Hematopoietic multipotent progenitor cell (in vitro differentiated cells): Measurements from ENCODE around the gene S100A8. TPM values are rescaled to one million over a fixed set of nuclear protein-coding genes. Genes with fewer than 3 reads are reported as not detected.

Experiments used
- DNase-seq, 3 donors: peaks; one replicate each; pipeline ENCODE4 v3.0.0-alpha.2; 2011 to 2015; ENCODE audit warnings: low read depth in 2 of 3, low spot score in 2 of 3
- total RNA-seq: library from RNA; depleted of rRNA; stranded (reverse); fragments of >200 nt; gene quantifications from one replicate; pipeline ENCODE4 v1.2.3, GENCODE V29; 2012

The S100A8 gene
- total RNA-seq, 1 donor, result 12.1 TPM

DNA sequence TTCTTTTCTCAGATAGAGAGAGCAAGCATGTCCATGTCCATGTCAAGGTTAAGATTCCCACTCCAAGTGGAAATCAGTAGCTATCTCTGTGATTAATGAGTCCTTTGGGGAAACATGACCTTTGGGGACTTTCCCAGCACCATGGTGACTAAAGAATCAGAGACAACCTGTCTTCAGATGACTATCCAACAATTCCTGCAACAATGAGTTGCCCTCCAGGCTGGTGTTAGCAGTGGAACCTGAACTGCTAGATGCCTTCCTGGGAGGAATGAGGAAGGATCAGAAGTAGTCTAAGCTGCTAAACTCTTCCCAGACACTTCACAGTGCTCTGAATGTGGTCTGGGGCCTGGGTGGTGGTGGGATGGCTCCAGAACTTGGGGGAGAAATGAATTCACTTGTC, 26.7 kb downstream of the S100A8 start:
- no peak for DNase-seq

DNA sequence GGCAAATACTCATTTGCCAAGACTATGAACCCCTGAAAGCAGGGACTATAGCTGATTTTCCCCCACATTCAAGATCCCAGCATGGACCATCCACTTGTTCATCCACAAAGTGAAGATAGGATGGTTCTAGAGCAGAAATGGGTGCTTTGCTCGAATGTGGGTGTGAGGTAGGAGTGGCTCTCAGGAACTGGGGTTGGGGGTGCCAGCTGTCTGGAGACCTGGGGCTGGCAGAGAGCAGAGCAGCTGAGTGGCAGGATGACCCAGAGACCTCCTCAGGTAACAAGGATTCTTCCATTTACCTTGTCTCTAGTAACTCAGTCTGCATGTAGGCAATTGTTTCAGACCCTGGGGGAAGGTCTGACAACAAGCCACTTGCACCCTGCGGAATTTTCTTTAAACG, 27.2 kb downstream of the S100A8 start:
- DNase-seq, result no peak

DNA sequence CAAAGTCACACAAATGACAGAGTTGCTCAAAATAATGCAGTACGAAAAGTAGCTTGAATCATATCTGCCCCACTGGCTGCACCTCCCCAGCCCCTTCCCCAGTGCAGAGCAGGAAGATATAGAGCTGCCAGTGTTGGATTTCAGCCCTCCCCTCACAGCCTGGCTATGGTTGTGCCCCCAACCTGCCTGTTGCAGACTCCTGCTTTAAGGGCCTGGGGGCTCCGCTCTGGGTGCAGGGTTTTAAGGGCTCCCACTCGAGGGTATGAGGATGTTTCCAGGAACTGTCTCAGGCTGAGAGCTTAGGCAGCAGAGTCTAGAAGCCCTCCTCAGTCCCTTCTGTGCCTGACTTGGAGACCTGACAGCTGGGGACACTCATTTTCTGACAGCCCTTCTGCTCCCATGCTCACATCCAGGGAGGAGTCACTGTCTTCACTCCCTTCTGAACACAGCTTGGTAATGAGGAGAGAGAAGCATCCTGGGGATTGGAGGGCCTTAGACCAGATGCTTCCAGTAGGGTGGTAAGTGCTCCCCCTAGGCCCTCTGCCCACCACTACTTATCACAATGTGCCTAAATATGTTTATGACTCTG, 28.6 kb downstream of the S100A8 start:
- DNase-seq, result no peak

DNA sequence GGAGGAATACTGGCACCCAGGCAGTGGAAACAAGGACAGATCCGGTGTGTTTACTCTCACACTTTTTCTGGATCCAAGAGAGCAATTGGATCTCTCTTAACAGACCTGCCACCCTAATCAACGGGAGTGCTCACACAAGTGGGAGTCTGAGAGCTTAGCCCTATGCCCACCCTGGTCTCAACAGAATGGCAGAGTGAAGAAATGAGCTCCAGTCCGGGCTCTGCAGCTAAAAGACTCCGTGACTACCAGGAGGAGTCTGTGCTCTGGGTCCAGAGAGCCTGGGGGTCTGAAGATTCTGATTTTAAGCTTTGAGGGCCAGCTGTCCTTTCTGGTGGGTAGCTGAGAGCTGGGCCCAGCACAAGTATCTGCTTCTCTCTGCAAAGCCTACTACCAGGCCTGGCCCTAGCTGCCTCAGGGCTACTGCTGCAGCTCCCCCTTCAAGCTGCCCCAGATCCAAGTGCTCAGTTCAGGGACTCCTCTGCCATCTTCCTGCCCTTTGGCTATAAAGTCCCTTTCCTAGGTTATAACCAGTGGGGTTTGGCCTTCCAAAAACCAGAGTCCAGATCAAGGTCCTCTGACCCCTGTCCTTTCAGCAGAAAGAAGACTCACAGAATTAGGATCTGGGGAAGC, 29.3 kb downstream of the S100A8 start:
- no peak for DNase-seq

DNA sequence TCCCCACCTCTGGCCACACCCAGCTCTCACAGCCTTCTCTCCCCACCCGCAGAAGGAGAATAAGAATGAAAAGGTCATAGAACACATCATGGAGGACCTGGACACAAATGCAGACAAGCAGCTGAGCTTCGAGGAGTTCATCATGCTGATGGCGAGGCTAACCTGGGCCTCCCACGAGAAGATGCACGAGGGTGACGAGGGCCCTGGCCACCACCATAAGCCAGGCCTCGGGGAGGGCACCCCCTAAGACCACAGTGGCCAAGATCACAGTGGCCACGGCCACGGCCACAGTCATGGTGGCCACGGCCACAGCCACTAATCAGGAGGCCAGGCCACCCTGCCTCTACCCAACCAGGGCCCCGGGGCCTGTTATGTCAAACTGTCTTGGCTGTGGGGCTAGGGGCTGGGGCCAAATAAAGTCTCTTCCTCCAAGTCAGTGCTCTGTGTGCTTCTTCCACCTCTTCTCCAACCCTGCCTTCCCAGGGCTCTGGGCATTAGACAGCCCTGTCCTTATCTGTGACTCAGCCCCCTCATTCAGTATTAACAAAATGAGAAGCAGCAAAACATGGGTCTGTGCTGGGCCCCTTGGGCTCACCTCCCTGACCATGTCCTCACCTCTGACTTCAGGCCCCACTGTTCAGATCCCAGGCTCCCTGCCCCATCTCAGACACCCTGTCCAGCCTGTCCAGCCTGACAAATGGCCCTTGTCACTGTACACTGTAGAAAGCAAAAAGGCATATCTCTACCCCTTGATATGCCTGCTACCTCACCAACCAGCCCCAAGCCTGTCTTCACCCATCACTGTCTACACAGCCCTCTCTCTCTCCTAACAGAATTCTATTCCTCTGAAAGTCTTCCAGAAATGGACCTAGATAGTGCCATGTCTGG, 30.0 kb downstream of the S100A8 start:
- no peak for DNase-seq

DNA sequence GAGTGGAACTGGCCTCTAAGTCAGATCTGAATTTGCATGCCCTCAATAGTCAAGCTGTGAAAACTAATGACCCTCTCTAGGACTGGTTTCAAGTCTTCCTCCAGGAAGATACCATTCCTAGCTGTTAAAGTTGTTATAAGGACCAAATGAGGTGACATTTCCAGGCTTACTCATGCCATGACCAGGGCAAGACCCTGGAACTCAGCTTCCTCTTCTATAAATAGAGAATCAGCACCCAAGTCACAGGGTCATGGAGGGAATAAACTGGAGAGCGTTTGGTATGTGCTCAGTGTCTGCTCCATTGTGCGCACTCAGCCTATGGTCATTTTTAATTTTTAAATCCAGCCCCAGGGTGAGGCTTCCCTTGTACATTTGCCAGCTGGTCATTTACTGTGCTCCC, 30.7 kb downstream of the S100A8 start:
- DNase-seq, result no peak

DNA sequence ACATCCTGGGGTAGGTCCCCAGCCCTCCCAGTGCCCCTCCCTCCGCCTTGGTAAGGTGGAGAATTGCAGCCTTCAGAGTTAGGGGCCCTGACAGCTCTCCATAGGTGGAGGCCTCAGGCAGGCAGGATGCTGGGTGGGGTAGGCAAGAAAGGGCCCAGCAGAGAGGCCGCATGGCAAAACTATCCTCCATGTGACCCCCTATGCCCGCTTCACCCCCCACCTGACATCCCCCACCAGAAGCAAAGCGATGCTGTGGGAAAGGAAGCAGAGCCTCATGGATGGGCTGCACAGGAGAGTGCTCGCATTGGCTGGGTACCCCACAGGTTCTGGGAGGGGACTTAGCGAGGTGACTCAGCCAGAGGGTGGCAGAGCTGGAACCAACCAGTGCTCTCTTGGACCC, 31.6 kb downstream of the S100A8 start:
- DNase-seq, result no peak

DNA sequence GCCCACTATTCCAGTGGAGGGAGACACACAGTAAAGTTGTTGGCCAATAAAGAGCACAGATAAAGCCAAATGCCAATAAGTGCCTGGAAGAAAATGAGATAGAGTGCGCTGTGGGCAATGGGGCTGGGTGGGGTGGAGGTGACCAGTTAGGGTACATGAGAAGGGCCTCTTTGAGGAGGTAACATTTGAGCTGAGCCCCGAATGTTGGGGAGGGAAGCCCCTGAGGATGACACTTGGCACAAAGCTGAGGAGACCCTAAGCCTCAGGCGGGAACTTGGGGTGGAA, 32.2 kb downstream of the S100A8 start:
- no peak for DNase-seq

DNA sequence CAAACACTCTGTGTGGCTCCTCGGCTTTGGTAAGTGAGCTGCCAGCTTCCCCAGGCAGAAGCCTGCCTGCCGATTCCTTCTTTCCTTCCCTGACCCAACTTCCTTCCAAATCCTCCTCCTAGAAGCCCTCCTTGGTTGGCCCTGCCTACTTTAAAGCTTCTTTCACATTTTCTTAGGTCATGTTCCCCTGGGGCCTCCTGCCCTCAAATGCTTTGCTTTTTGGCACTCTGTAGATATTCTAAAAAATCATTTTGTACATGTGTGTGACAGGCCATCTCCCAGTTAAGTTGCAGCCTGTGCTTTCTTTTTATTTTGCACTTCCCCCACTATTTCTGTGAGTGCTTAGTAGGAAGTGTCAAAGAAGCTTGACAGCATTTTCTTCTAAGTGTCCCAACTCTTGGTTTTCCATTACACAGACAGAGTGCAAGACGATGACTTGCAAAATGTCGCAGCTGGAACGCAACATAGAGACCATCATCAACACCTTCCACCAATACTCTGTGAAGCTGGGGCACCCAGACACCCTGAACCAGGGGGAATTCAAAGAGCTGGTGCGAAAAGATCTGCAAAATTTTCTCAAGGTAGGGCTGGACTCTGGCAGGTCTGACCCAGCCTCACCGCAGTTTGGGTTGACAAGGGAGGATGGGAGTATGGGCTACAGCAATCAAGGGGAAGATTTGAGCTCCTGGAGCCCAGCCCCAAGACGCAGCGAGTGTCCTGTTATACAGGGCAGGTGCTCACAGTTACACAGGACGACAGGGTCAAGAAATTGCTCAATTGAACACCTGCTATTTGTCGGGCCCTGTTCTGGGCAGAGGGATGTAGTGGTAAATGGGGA, 32.8 kb downstream of the S100A8 start, which contains the start of gene S100A9:
Gene S100A9 (plus strand): TSS at position 2 of the 838 bp plus-strand sequence. CDS start 430 bp downstream, at position 432.
- DNase-seq, result peak in 1 of 3 donors; percentile 46

DNA sequence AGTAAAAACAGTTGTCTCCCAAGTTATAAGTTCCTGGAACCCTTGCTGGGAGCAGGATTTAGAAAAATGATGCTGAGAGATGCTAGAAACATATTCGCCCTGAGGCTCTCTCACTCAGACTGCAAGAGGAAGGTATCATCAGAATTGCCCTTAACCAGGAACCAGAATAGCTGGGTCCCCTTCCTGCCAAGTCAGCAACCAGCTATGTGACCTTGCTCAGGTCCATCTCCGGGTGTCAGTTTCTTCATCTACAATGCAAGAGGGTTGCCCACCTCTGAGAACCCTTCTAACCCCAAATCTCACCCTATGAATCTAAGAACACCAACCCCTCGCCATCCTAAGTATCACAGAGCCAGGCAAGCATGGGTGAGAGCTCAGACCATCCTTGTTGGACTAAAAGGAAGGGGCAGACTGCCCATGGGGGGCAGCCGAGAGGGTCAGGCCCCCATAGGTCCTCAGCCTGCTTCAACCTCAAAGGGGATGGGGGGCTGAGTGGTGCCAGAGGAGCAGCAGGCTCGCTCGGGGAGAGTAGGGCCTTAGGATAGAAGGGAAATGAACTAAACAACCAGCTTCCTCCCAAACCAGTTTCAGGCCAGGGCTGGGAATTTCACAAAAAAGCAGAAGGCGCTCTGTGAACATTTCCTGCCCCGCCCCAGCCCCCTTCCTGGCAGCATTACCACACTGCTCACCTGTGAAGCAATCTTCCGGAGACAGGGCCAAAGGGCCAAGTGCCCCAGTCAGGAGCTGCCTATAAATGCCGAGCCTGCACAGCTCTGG, 33.6 kb downstream of the S100A8 start:
- no peak for DNase-seq

DNA sequence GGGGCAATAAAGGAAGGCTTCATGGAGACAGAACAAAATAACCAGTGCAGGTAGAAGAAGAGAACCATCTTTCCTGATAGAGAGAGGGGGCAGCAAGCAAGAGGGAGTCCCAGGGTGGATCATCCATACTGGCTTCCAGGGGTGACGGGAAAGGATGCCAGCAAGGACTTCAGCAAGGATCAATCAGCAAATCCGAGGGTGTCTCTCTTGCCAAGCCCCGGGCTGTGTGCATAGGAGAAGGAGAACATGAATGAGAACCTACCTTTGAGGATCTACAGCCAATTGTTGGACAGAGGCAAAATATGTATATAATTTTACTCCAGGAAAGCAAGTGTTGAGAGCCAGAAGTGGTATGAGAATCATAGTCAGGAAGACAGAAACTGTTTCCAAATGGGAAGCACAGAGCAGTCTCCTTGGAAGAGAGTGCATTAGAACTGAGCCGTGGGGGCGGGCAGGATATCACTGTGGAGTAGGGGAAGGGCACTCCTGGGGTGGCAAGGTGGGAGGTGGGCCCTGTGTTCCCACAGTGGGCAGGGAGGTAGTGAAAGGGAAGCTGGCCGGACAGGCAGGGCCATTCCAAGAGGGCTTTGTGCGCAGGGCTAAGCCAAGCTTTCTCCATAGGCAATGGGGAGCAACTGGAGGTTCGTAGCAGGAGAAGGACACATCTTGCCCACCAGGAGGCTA, 34.3 kb downstream of the S100A8 start:
- no peak for DNase-seq

DNA sequence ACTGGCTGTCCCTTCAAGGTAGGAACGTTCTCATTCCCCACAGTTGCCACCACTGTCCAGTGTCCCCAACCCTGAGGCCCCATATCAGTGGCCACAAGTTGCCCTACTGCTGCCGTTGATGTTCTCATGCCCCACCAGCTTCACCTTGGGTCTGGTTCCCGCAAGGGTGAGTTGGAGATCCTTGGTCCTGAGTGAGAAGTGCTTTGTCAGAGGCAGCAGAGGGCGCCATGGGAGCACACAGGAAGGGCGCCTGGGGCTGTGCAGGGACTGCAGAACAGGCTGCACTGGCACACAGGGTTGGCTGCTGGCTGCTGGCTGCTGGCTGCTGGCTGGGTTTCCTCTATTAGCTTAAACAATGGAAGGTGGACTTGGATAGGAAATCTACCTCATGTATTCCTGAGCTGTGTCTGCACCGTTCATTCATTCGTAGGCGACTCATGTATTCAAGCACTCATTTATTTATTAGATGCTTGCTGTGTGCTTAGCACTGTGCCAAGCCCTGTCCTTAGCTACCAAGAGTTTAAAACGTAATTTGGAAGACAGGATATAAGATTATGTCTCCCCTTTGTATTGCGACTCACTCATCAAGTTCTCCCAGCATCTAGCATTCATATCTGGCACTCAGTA, 35.3 kb downstream of the S100A8 start:
- peak in 2 of 3 donors; percentile 66 to 81 for DNase-seq

DNA sequence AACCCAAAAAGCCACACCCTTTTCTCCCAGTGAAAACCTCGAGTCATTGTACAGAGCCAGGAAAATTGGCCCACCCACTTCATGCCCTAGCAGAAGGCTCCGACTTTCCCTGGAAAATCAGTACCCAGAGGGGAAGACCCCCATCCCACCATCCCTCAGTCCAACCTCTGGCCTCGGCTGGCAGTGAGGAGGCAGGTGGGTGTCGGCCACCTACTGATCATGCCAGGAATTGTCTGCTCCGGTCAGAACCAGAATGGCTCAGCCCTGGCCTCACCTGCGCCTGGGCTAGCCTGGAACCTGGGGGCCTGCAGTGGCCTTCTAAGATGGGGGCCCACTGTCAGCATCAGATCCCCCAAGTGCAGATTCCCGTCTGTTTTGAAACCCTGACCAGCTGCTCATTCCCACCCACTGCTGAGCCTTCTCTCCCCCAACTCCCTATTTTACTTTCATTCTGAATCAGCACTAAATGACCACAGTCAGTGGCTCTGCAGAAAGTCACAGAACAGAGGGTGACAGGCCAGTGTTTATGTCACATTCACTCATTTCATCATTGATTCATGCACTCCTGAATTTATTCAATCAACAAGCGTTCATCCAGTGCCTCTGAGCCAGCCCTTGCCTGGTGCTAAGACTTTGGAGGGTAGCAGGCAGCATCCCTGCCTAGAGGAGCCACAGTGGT, 36.2 kb downstream of the S100A8 start:
- DNase-seq, result no peak

DNA sequence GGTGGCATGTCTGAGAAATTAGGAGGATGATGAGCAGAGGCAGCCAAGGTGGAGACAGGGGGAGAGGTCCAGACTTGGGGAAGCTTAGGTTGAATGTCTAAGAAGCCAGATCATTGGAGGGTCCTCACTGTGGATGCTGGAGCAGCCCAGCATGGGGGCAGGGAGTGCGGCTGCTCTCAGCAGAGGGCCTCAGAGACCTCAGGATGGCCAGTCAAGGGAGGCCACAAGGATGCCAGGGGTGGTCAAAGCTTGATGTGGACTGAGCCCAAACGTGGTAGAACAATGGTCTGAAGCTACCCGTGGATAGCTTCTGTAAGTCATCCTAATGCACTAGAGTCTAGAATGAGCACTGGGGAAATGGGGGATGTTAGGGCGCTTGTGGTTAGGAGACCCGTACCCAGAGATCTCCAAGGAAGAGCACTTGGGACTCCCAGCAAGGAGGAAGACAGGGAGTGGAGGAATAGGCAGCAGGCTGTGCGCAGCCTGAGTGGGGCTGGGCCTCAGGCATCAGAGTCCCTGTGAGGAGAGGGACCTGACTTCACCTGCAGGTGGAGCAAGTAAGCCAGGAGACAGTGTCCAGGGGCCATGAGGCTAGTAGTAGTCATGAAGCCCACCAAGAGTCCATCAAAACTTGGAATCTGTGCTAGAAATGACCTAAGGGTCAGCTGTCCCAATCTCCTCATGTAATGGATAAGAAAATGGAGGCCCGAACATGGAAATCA, 37.5 kb downstream of the S100A8 start:
- peak in 1 of 3 donors; percentile 47 for DNase-seq

DNA sequence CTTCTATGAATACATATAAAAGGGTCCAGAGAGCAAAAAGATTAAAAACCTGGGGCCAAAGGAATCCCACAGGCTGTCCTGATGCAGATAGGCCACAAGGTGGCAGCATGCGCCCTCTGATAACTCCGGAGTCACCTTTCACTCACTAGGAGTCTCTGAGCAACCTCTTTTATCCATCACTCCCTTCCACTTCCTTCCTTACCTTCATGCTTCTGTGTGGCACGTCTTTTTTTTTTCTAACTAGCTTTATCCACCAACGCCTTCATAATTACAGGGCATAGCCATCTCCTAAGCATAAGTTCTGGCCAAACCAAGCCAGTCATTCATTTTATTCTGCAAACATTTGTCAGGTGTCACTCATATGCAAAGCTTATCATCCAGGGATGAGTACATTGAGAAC, 38.4 kb downstream of the S100A8 start:
- peak; percentile 22 to 84 (median 62) for DNase-seq

DNA sequence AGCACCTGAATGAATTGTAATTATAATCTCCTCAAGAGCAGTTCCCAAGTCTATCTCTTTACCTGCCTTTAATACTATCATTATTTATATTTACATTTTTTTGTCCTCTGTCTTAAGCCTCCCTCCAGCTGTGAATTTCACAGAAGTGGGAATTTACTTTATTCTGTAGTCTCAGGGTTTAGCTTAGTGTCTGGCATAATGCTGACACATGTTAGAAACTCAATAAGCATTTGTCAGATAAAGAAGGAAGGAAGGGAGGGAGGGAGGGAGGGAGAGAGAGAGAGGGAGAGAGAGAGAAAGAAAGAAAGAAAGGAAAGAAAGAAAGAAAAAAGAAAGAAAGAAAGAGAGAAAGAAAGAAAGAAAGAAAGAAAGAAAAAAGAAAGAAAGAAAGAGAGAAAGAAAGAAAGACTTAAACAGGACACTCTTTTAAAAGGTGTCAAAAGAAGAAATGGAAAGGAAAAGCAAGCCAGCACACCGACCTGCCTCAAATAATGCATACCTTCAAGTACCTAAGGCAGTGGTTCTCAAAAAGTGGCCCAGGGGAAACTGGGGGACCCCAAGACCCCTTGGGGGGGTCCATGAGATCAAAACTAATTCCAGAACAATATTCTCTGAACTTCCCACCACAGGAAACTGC, 40.4 kb downstream of the S100A8 start:
- DNase-seq, result no peak
